Loucy (cell line): ENCODE results near the gene SLAMF1.

Experiments
- EZH2phosphoT487 ChIP-seq: fragments of 200-600 bp; IDR thresholded peaks from 2 replicates; pipeline ENCODE4 v1.6.1; 2018; ENCODE audit warnings: antibody characterized with exemption, mild to moderate bottlenecking, moderate library complexity, borderline replicate concordance
- TF ChIP-seq, protein P1 (sequence below): fragments of 200-600 bp; sonication (generic); conservative IDR thresholded peaks from 2 replicates; pipeline ENCODE4 v1.5.1; 2014; ENCODE audit warnings: mild to moderate bottlenecking, antibody characterized with exemption, low read length

DNA sequence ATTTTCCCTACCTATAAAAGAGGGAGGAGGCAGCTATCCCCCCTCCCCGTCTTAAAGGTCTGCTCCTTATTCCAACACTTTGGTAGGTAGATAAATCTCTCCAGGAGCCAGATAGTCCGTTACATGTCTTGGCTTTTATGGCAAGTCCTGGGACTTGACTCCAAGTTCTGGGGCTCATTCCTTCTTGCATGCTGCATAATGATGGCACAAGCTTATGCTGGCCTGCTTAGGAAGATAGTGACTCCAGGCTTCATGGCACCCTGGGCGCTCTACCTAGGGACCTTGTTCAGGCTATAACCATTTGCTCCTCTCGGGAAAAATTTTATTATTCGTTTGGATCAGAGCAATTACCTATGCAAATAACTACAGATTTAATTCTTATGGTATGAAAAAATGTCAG, 3.7 kb downstream of the SLAMF1 start:
- TF ChIP-seq, protein P1, sequence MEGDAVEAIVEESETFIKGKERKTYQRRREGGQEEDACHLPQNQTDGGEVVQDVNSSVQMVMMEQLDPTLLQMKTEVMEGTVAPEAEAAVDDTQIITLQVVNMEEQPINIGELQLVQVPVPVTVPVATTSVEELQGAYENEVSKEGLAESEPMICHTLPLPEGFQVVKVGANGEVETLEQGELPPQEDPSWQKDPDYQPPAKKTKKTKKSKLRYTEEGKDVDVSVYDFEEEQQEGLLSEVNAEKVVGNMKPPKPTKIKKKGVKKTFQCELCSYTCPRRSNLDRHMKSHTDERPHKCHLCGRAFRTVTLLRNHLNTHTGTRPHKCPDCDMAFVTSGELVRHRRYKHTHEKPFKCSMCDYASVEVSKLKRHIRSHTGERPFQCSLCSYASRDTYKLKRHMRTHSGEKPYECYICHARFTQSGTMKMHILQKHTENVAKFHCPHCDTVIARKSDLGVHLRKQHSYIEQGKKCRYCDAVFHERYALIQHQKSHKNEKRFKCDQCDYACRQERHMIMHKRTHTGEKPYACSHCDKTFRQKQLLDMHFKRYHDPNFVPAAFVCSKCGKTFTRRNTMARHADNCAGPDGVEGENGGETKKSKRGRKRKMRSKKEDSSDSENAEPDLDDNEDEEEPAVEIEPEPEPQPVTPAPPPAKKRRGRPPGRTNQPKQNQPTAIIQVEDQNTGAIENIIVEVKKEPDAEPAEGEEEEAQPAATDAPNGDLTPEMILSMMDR = no peak
- no peak for TF ChIP-seq EZH2phosphoT487
